Nephron (organoid): ENCODE measurements around the gene TEKT3.
A peak's percentile ranks its signal among the peaks of the same experiment; 100 is the strongest.

Experiments
- H3K27ac Mint-ChIP-seq, 3 experiments: 2 replicates each; pipeline ENCODE4 v1.8.0; 2020; ENCODE audit warnings: mixed read lengths in 3 of 3, mild to moderate bottlenecking in 2 of 3, moderate library complexity in 1 of 3
- H3K27me3 Mint-ChIP-seq: 2 replicates; pipeline ENCODE4 v1.8.0; 2021; ENCODE audit warnings: low read depth, mild to moderate bottlenecking, moderate library complexity, mixed read lengths
- H3K36me3 Mint-ChIP-seq: 2 replicates; pipeline ENCODE4 v1.8.0; 2020; ENCODE audit warnings: low read depth, mixed read lengths
- H3K4me1 Mint-ChIP-seq: 2 replicates; pipeline ENCODE4 v1.8.0; 2020; ENCODE audit warnings: mixed read lengths
- H3K4me3 Mint-ChIP-seq, 3 experiments: 2 replicates each; pipeline ENCODE4 v1.8.0; 2020; ENCODE audit warnings: mild to moderate bottlenecking in 3 of 3, mixed read lengths in 3 of 3, moderate library complexity in 2 of 3
- H3K9me3 Mint-ChIP-seq: 2 replicates; pipeline ENCODE4 v1.8.0; 2020; ENCODE audit warnings: mixed read lengths
- CTCF ChIP-seq, 3 experiments: fragments of 200-600 bp; sonication (generic); IDR thresholded peaks; one replicate each; pipeline ENCODE4 v1.5.0; 2021; ENCODE audit warnings: antibody characterized with exemption in 3 of 3; ENCODE audit not compliant: unreplicated experiment in 3 of 3

TEKT3 gene

GRCh38 chr17:15349119-15349518, 7.7 kb upstream of the TEKT3 start:
- no peak for TF ChIP-seq CTCF (IDR thresholded peaks at IDR 0.05; ENCODE audit: unreplicated experiment in 3 of 3)
- Mint-ChIP-seq H3K4me3 (no peak overlapping the region), H3K27me3 (peaks cover 20% of the 10 kb centered on the region), H3K4me1 (peaks cover 8% of the 10 kb centered on the region), H3K27ac (no peak overlapping the region), H3K9me3 (no peaks in the 10 kb centered on the region), H3K36me3 (no peaks in the 10 kb centered on the region)

- no peak for TF ChIP-seq CTCF (IDR thresholded peaks at IDR 0.05; ENCODE audit: unreplicated experiment in 3 of 3)
- Mint-ChIP-seq H3K9me3 (no peaks in the 10 kb centered on the region), H3K27me3 (peaks cover 30% of the 10 kb centered on the region), H3K36me3 (no peaks in the 10 kb centered on the region), H3K27ac (peak overlapping the region in 1 of 3 experiments; percentile 40), H3K4me3 (no peak overlapping the region), H3K4me1 (peaks cover 8% of the 10 kb centered on the region)
Measured at GRCh38 chr17:15348021-15348420, 6.6 kb upstream of the TEKT3 start.

GRCh38 chr17:15346066-15346595, 4.7 kb upstream of the TEKT3 start:
- no peak overlapping the region for H3K27ac Mint-ChIP-seq
- no peak overlapping the region for H3K4me3 Mint-ChIP-seq
- H3K9me3 Mint-ChIP-seq = no peaks in the 10 kb centered on the region
- peaks cover 10% of the 10 kb centered on the region for H3K4me1 Mint-ChIP-seq
- no peak for TF ChIP-seq CTCF (IDR thresholded peaks at IDR 0.05; ENCODE audit: unreplicated experiment in 3 of 3)
- H3K36me3 Mint-ChIP-seq = no peaks in the 10 kb centered on the region
- peaks cover 49% of the 10 kb centered on the region for H3K27me3 Mint-ChIP-seq

GRCh38 chr17:15343749-15344148, 2.4 kb upstream of the TEKT3 start:
- no peak overlapping the region for H3K4me3 Mint-ChIP-seq
- H3K27me3 Mint-ChIP-seq = peaks cover 67% of the 10 kb centered on the region
- H3K27ac Mint-ChIP-seq = no peak overlapping the region
- no peaks in the 10 kb centered on the region for H3K9me3 Mint-ChIP-seq
- peaks cover 14% of the 10 kb centered on the region for H3K4me1 Mint-ChIP-seq
- no peak for TF ChIP-seq CTCF (IDR thresholded peaks at IDR 0.05; ENCODE audit: unreplicated experiment in 3 of 3)
- no peaks in the 10 kb centered on the region for H3K36me3 Mint-ChIP-seq

GRCh38 chr17:15342460-15342859, 1.1 kb upstream of the TEKT3 start:
- no peak for TF ChIP-seq CTCF (IDR thresholded peaks at IDR 0.05; ENCODE audit: unreplicated experiment in 3 of 3)
- Mint-ChIP-seq H3K36me3 (no peaks in the 10 kb centered on the region), H3K27me3 (peaks cover 67% of the 10 kb centered on the region), H3K4me1 (peaks cover 6% of the 10 kb centered on the region), H3K9me3 (no peaks in the 10 kb centered on the region), H3K27ac (no peak overlapping the region), H3K4me3 (no peak overlapping the region)

GRCh38 chr17:15341966-15342365, 569 bp upstream of the TEKT3 start:
- peaks cover 6% of the 10 kb centered on the region for H3K4me1 Mint-ChIP-seq
- H3K27me3 Mint-ChIP-seq = peaks cover 71% of the 10 kb centered on the region
- H3K27ac Mint-ChIP-seq = no peak overlapping the region
- H3K9me3 Mint-ChIP-seq = peaks cover 3% of the 10 kb centered on the region
- H3K36me3 Mint-ChIP-seq = no peaks in the 10 kb centered on the region
- no peak for TF ChIP-seq CTCF (IDR thresholded peaks at IDR 0.05; ENCODE audit: unreplicated experiment in 3 of 3)
- peak overlapping the region; percentile 84 to 89 (median 89) for H3K4me3 Mint-ChIP-seq
